GM21529 (cell line): ENCODE measurements around the gene SLC27A5.
A peak's percentile ranks its signal among the peaks of the same experiment; 100 is the strongest.
"Not testable (repeated sequence)": the region's sequence is repeated elsewhere in the genome, so short reads cannot be mapped to it uniquely, and the experiment has no call there.

ENCODE experiments used
- ATAC-seq: cut with Tn5 transposase; IDR thresholded peaks from one replicate; pipeline ENCODE4 v1.9.1; 2021; ENCODE audit not compliant: unreplicated experiment

The SLC27A5 gene

GRCh38 chr19:58531034-58531840 is 19.4 kb upstream of the SLC27A5 start:
- no peak for ATAC-seq

GRCh38 chr19:58529405-58529804 is 17.6 kb upstream of the SLC27A5 start:
- no peak for ATAC-seq

- ATAC-seq, result no peak
These were observed 10.9 kb upstream of the SLC27A5 start for GRCh38 chr19:58522709-58523108.

- ATAC-seq, result no peak
These were observed 9.9 kb upstream of the SLC27A5 start for GRCh38 chr19:58521651-58522050.

DNA sequence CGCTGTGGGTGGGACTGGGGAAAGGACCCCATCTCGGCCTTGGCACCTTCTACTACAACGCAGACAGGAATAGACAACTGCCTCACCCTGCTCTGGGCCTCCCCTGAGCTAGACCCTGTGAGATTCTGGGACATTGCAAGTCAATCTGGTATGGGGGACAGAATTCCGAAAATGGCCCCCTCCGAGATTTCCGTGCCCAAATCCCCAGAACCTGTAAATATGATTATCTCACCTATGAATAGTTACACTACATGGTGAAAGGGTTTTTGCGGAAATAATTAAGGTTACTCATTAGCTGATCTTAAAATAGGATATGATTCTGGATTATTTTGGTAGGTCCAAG is 8.4 kb upstream of the SLC27A5 start:
- ATAC-seq, result no peak

DNA sequence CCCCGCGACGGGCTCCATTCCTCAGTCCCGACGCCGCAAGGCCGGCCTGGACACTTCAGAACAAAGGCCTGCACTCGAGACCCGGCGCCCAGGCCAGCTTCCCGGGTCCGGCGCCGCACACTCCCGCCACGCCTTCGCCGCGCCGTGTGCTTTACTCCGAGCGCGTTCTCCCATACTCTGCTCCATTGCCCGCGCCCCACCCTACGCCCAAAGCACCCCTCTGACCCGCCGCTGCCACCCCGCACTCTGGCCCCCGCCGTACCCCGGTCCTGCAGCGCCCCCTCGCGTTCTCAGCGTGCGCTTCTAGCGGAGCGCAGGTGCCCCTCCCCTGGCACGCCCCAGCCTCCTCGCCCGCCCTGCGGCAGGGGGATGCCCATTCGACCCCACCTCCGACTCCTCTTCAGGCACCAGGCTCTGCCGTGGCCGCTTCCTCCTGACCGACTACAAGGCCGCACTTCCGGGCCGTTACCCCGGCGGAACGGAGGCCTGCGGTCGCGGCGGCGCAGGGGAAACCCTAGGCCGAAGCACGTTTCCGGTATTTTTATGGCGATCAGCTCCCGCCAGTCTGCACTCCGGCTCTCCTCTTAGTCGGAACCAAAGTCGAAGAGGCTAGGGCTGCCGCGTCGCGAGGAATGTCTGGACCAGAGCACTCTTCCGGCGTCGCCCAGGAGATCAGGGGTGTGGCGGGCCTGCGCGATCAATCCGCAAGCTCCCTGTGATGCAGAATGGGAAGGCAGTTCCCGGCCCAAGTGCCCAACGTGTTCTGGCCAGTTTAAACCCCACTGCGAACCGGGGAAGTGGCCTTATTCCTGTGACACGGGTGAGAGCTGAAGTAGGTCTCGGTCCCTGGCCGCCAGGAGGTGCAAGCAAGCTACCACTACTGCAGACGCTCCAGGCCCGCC is 7.8 kb upstream of the SLC27A5 start, which contains the start of gene ZBTB45:
Gene ZBTB45, minus strand, starts transcription at position 456 of the 902 bp plus-strand sequence. CDS start 2,137 bp downstream, outside the sequence.
- ATAC-seq, result peak; percentile 73

- no peak for ATAC-seq
These were observed 7.2 kb upstream of the SLC27A5 start for GRCh38 chr19:58519087-58519354.

GRCh38 chr19:58518256-58519086 is 6.7 kb upstream of the SLC27A5 start:
- no peak for ATAC-seq

DNA sequence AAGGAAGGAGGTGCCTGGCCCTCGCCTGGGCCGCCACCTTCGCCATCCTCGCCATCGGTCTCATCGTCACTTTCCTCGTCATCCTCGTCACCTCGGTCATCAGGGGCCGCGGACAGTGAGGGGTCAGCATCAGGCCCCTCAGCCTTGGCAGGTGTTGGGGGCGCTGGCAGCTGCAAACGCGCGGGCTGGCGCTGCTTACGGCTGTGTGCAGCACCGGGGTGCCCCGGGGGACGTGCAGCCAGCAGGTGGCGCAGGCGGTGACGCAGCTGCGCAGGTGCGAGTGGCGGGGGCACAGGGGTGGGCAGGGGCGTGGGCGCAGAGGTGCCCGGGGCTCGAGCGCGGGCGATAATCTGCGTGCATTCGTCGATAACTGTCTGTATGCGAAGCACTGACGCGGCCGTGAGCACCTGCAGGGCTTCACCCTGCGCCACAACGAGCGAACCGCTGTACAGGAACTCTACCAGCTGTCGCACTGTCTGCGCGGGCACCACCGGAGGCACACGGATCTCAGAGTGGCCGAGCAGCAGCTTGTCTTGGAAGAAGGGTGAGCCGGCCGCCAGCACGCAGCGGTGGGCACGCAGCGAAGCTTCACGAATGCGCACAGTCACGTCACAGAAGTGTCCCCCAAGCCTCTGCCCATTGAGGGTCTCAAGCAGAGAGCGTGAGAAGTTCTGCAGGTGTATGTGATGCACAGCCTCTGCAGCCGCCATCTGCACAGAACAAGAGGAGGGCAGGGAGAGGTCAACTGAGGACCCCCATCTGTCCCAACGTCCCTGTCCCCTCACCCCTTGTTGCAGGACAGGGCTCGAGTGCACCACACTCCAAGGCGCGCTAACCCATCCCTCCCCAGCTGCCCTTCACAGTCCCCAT is 5.4 kb upstream of the SLC27A5 start:
- ATAC-seq, result no peak

DNA sequence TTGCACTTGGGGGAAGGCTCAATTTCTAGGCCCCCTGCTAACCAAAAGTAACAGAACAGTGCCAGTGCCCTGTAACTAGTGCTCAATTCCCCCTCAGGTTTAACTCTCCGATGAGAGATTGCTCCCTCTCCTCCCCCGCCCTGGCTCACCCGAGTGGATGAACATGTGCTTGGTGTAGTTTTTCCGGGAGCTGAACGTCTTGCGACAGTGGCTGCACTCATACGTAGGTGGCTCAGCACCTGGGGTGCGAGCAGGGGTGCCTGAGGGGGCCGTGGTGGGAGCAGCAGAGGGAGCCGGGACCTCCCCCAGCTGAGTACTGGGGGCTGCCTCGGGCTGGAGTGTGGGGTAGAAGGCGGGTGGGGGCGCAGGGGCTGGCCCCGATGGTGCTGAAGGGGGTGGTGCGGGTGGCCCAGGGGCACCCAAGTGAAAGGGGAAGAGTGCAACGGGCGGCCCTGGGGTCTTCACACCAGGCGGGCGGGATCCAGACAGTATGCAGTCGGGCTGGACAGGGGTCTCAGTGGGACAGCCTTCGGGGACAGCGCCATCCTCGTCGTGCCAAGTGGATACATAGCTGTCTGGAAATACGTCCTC is 4.5 kb upstream of the SLC27A5 start:
- no peak for ATAC-seq

DNA sequence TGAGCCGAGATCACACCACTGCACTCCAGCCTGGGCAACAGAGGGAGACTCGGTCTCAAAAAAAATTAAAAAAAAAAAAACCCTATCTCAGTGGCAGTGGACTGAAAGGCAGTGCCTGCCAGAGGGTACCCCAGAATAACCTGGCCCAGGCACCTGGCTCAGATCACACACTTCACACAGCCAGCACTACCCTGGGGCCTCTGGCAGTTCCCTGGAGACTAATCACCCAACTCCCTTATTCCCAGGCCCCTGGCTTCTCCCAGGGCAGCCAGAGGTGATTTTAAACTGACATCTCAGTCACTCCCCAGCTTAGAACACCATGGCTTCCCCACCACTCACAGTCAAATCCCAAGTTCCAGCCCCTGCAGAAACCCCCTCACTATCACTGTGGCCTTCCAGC is 3.5 kb upstream of the SLC27A5 start:
- ATAC-seq, result no peak

DNA sequence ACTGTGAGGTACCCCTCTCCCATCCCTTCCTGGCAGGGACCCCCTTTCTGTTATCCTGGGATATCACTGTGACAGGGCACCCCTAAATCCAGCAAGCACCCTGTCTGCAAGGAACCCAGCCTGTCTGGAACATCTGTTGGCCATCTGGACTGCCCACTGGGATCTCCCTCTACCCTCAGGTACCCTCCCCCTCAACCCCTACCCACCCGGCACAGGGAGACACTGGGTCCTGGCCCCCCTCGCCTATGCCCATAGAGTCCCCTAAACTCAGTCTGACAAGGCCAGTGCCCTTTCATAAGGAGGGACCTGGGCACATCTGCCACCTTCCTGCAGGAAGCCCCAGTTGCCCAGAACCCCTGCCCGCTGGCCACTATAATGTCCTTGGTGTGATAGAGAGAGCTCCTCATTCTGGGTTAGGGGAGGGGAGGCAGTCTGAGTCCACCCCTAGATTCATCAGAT is 2.8 kb upstream of the SLC27A5 start:
- ATAC-seq, result no peak

- ATAC-seq, result peak; percentile 64
These were observed 2.1 kb upstream of the SLC27A5 start for GRCh38 chr19:58513694-58514563.

- ATAC-seq, result no peak
These were observed 1.5 kb upstream of the SLC27A5 start for GRCh38 chr19:58513213-58513693.

DNA sequence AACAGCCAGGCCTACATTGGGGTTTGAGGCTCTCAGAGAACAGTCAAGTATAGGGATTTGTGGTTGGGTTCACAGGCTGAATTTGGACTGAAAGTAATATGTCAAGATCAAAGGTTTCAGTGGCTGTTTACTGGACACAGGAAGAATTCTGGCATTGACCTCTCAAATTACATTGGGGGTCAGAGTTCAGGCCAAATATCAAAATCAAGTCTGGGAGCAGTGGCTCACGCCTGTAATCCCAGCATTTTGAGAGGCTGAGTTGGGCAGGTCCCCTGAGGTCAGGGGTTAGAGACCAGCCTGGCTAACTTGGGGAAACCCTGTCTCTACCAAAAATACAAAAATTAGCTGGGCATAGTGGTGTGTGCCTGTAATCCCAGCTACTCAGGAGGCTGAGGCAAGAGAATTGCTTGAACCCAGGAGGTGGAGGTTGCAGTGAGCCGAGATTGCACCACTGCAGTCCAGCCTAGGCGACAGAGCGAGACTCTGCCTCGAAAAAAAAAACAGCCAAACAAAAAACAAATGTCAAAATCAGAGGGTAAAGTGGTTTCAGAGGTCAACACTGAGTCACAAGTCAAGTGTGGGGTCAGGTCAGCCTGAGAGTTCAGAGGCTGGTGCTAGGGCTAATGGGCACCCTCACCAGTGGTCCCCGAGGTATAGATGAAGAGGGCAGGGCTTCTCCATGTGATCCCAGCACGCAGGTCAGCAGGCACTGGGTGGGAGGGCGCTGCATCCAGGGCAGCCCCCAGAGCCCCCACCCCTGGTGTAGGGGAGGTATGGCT is 1.5 kb downstream of the SLC27A5 start:
- no peak for ATAC-seq

DNA sequence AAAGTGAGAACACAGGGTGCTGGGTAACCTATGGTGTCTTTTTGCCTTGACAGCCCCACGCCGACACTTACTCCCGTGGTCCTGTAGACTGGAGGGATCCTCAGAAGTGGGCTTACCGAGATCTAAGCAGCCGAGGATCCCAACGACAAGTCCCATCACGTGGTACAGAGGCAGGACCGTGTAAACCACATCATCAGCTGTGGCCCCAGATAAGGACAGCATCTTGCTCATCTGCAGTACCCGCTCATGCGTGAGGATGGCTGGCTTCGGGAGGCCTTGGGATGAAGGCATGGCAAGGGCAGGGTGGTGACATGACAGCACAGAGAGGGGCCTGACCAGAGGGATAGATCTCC is 2.1 kb downstream of the SLC27A5 start:
- no peak for ATAC-seq

- not testable (repeated sequence) for ATAC-seq
These were observed 4.1 kb downstream of the SLC27A5 start for GRCh38 chr19:58507602-58508223.

GRCh38 chr19:58500242-58500641 is 11.6 kb downstream of the SLC27A5 start:
- ATAC-seq, result no peak
